NCI-H2196 (cell line): ENCODE data around the gene TUBGCP6.
A peak's percentile ranks its signal among the peaks of the same experiment; 100 is the strongest.

ENCODE experiments used
- DNase-seq: peaks from one replicate; lab custom pipeline; 2025; ENCODE audit not compliant: unreplicated experiment; lab: John Stamatoyannopoulos, UW

Gene TUBGCP6

DNA sequence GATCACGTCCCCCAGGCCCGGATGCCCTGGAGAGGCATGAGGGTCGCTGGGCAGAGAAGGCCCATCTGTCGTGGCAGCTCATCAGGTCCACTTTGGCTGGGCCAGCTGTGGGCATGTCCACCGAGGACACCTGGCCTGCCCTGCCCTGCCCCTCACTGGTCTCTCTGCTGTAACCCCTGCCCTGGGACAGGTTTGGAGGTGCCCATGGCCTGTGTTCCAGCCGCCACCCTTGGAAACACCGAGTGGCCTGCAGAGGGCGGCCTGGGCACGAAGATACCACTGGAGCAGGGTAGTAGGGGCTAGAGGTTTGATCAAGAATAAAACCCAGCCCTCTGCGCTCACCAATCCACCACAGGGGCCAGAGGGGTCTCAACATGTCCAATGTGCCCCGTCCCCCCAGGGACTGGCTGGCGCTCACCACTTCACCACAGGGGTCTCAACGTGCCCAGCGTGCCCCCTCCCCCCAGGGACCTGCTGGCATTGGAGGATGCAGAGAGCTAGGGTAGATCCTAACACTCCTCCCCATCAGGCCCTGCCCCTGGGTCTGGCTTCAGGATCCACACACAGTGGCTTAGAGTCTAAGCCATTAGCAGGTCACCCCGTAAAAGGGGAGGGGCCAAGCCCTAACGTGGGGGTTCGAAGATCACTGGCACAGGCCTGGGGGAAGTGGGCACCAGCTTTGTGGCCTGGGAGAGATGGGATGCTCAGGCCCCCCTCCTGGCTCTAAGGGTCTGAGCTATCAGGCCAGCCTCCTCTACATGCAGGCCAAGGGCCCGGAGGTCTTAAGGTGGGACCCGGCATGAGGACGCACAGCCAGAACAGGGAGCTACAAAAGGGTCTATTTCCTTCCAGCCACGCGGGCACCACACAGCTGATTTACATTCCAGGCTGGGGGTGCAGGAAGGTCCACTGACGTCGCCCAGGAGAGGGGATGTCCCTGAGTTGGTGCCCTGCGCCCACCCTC lies 7.5 kb upstream of the TUBGCP6 start:
- DNase-seq, result peak; percentile 44

DNA sequence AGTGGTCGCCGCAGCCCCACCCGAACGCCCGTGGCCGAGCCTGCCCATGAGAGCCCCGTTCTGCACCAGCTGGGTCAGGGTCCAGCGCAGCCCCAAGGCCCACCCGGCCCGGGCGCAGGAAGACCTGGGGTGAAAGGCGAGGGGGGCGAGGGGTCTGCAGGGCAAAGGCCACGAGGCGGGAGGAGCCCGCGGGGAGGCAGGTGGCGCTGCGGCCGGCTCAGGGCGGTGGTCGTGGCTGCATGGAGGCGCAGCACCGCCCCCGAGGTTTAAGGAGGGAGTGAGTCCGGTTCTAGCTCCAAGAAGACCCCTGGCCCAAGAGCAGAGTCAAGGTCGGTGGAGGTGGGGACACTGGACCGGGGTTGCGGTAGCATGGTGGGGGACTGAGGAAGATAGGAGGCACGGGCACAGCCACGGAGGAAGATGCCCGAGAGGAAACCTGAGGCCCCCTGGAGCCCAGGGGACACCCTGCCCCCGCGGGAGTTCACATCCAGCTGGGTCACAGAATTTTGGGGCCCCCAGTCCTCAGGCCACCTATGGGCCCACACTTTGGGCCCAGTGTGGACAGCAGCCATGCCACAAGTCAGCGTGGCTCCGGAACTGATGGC lies 6.8 kb upstream of the TUBGCP6 start:
- DNase-seq, result no peak

DNA sequence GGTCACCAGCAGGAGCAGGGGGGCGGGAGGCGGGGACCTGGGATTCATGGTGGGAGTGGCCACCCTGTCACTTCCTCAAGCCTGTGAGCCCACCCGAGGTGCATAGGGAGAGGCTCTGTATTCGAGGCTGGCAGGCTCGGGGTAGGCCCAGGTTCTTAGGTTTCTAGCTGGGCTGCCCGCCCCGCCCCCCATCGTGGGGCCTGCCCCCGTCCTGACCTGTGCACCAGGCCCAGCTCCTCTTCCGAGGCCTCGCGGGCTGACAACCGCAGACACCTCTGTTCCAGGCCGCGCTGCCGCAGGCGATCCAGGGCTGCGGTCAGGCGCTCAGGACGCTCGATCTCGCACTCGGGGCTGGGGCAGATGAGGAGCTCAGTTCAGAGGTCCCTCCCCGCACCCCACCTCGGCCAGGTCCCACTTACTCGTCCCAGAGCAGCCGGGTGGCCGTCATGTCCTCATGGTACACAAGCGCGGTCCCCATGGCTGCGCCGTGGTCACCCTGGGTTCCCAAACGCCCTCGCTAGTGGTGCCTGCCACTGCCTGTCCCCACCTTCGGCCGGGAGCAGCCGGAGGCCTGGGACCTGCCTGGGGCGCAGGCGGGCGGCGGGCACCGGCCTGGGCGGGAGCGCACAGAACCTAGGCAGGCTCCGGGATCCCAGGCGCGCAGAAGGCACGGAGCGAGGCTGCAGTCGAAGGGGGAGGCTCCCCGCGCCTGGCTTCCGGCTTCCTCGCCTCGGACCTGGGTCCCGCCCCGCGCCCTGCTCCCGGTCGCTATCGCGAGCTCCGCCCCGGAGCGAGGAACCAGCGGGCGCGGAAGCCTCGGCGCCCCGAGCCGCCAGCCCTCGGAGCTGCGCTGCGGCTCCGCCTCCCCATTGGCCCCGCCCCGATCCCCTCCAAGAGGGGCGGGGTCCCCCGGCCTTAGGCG lies 6.0 kb upstream of the TUBGCP6 start, which contains the start of gene HDAC10:
HDAC10 (minus strand) TSS at position 711 of the 922 bp plus-strand sequence; CDS start at position 478, 233 bp downstream.
- DNase-seq, result peak; percentile 53

DNA sequence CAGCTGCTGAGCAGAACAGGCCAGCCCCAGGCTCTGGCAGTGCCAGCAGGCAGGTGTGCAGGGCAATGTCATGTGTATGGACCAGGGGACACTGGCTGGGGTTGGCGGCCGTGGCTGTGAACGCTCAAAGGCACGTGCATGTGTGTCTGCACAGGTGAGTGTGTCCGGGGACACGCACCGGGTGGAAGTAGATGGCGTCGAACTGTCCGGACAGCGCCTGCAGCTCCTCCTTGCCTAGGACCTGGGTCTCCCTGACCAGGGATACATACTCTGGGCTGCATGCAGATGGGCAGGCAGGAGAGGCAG lies 5.4 kb upstream of the TUBGCP6 start:
- no peak for DNase-seq

DNA sequence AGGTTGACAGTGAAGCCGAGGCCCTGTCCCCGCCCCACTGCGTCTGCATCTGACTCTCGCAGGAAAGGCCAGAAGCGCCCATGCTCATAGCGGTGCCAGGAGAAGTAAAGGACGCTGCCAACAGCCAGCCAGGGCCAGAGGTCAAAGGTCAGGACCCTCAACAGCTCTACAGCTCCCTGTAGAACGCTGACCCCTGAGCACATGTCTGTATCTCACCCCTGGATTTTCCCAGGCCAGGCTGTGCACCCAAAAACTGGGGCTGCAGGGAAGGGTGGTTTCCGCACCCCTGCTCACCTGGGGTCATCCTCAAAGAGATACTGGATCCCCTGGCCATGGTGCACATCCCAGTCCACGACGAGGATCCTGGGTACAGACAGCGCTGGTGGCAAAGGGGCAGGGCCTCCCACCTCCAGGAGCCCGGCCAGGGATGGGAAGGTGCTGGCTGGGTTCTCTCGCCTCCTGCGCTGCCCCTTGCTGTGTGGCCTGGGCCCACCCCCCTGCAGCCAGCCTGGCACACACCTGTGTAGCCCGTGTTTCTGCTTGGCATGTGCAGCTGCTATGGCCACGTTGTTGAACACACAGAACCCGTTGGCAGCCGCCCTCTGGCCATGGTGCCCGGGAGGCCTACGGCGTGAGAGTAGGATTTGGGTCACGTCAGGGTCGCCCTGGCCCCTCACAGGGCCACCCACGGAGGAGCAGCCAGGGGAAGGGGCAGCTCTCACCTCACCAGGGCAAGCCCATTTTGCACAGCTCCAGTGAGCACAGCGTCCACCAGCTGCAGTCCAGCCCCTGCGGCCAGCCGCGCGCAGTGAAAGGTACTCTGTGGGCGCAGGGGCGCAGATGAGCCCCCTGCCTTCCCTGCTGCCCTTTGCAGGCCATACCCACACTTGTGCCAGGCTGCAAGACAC lies 4.8 kb upstream of the TUBGCP6 start:
- no peak for DNase-seq

DNA sequence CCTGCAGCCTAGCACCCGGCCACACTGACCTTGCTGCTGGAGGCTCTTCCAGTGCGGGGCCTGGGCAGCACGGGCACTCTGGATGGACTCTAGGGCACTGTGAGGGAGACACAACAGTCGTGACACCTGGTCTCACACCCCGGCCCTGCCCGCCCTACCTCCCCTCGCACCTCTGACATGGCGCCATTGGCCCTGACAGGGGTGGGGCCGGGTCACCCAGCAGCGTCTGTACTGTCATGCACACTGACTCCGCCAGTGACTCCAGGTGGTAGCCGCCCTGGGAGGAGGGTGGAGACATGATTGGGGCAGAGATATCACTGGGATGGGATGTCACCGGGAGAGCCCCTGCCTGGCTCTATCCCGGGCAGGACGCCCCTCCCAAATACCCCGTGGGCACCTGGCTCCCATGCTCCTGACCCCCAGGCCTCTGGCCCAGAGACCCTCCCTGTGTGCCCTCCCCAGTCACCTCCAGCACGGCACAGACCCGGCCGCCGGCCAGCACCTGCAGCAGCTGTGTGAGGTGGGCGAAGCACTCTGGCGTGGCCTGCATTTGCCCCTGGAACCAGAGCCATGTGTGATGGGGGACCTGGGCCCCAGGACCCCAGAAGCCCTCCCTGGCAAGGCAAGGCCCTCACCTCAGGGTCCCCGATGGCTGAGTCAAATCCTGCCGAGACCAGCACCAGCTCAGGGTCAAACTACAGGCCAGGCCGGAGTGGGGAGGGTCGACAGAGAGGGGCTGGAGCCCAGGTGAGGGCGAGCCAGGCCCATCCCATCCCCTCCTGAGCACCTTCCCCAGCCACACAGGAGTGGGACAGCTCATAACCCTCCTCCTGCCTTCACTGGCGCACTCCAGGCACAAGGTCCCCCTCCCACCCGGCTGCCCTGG lies 3.6 kb upstream of the TUBGCP6 start:
- no peak for DNase-seq

DNA sequence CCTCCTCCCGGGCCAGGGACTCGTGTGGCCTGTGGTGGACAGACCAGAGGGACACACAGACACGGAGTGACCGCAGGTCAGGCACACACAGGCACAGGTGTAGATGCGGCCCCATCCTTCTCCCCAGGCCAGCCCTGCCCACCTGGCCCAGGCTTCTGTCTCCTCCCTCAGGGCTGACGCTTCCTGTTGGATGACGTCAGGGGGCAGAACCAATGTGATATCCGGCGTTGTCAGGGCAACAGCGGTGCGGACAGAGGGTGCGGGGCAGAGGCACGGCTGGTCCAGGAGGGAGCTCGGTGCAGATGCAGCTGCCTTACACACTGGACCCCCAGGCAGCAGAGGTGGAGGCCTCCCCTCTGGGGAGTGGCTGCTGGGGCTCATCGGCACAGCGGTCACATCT lies 2.9 kb upstream of the TUBGCP6 start:
- peak; percentile 81 for DNase-seq

DNA sequence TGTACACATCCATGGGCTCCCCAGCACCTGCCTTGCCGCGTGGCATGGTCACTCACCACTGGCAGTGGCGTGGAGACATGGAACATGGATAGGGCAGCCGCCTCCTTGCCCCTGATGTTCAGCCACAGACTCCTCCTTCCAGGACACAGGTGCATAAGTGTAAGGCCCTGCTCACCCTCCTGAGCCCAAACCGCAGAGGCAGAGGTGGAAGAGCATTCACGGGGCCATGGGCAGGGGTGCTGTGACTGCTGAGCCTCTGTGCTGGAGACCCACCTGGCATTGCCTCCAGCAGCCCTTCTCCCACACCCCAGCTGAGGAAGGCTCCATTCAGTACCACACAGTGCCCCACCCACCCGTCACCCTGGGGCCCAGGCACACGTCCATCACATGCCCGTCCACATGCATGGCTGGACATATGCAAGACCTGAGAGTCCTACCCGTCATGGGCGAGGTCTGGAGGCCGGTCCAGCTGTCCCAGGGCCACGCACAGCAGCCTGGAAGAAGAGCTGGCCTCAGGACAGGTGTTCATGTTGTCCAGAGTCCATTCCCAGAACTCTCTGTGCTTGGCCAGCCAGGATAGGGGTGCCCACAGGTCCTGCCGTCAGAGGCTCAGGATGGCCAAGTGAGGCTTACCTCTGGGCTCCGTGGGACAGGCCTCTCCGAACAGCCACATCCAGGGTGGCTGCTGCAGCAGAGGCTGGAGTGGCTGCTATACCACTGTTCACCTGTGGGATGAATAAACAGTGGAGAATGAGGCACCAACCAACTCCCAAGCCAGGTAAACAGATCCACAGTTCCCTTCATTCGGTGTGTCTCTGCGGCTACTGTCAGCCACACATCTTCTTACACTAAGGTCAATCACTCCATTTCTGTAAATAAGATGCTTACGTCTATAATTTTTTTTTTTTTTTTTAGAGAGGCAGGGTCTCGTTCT lies 1.7 kb upstream of the TUBGCP6 start:
- no peak for DNase-seq

DNA sequence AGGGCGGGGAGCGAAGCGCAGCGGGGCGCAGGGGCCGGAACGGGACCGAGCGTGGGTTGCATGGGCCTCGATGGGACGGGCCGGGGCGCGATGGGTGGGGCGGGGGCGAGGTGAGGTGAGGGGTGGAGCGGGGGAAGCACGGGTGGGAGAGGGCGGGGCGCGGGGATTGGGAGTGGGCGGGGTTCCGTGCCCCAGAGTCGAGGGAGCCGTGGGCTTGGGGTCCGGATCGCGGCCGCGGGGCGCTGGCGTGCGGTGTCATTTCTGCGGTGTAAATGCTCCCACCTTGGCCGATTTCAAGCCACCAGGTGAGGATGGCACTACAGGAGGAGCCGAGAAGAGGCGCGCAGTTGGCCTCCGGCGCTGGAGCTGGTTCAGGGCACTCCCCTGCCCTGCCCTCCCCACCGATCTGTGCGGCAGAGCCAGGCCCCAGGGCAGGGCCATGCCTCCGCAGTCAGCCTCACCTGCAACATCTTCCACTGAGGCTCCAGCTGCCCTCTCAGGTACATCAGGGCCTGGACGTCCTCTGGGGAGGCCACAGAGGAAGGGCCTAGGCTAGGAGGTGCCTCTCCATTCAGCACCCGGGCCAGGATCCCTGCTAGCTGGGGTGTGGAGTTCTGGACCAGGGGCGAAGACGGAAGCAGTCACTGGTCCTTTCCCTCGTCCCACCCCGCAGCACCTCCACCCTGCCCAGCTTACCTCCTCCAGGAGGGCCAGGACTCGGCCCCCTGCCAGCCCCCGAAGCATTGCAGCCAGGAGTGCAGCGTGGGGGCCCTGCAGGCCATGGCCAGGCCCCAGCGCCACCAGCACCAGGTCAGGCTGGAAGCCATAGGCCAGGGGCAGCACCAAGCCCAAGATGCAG lies 620 bp upstream of the TUBGCP6 start:
- no peak for DNase-seq

DNA sequence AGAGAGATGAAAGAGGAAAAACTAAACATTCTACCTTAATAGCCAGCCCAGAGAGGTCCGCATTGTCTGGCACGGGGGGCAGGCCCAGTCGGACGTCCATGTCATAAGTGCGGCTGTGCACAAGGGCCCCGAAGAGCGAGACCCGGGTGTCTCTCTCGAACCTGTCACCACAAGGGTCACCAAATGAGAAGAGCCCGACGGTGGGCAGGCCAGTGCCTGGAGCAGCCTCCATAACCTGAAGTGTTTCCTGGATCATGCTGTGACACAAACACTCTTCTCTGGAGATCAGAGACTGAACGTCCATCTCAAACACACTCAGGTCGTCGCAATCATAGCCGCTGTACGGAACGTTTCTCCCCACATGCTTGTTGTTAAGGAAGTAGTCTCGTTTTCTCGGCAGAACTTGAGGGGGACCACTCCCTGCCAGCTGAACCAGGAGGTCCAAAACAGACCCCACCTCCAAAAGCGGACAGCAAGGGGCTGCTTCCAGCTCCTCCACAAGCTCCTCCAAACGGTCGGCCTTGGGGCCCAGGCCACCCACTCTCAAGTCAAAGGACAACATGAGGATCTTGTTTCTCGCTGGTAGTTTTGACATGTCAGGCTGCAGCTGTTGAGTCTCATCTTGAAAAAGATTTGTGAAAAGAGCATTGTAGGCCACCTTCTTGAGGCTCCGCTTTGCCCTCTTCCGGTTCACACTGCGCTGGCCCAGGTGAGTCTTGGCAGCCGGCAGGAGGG lies 971 bp downstream of the TUBGCP6 start:
- DNase-seq, result no peak

DNA sequence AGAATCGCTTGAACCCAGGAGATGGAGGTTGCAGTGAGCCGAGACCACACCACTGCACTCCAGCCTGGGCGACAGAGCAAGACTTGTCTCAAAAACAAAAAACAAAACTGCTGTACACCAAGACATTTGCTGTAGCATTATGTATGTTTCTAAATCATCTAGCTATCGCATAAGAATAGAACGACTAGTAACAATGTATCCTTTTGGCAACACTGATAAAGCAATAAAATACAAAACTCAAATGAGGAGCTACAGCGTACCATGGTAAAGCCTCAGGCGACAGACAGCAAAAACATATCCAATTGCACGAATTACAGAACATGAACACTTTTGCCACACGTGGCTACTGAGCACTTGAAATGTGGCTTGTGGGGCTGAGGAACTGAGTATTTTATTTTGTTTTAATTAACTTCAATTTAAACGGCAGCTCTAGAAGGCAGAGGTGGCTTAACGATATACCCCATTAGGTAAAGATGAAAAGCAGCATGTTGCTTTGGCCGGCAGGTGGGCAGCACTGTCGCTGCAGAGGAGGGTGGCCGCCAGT lies 2.3 kb downstream of the TUBGCP6 start:
- no peak for DNase-seq

DNA sequence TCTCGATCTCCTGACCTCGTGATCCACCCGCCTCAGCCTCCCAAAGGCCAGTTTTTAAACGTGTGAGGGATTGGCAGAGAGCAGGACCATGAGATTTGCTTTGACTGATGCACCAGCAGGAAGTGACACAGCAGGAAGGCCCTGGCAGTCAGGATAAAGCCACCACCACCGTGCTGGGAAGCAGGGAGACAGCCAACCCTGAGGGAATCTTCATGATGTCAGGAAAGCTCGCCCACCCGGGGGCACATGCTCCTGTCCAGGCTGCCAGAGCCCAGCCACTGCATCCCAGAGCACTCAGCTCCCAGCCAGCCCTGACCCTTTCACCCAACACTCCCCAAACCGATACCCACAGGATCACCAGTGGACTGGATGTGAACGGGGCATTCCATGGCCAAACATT lies 6.1 kb downstream of the TUBGCP6 start:
- DNase-seq, result no peak

DNA sequence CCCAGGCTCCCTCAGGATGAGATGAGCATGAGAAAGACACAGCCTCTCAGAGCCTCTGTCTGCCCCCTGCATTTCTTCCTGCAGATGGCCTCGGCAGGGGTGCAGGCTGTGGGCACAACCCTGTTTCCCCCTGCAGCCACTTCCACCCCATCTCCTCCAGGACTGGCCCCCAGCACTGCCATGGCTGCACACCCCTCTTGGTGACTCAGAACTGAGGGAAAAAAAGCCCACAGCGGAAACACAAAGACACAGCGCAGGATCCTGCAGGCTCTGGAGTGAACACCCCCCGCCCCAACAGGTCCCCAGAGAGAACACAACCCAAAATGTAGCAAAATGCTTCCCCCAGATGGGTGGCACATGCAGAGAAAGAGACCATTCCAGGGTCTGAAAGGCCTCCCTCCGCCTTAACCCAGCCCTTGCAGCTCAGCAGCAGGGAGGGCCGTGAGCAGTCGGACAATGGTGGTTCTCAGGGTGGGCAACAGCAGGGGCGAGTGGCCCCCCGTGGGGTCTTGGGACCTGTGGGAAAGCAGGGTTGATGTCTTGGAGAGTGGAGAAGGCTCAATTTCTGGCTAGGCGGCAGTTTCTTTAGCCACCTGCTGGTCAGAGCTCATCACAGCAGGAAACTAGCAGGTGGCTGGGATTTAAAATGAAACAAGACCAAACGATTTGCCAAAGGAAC lies 8.0 kb downstream of the TUBGCP6 start:
- DNase-seq, result peak; percentile 37

DNA sequence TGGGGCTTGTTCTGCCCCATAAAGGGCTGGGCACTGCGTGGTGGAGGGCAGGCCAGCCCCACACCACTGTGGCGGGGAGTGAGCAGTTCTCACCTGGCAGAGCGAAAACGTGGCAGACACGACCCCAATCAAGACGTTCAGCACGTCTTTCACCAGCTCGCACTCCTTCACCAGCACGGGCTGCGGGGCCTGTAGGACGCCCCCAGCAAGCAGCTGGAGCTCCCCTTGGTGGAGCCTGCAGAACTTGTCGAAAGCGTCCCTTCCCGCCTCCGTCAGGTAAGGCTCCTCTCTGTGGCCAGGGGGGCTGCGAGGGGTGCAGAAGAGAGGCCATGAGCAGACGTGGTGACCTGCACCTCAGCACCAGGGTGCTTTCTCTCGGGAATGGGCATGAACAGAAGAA lies 11.6 kb downstream of the TUBGCP6 start:
- no peak for DNase-seq

DNA sequence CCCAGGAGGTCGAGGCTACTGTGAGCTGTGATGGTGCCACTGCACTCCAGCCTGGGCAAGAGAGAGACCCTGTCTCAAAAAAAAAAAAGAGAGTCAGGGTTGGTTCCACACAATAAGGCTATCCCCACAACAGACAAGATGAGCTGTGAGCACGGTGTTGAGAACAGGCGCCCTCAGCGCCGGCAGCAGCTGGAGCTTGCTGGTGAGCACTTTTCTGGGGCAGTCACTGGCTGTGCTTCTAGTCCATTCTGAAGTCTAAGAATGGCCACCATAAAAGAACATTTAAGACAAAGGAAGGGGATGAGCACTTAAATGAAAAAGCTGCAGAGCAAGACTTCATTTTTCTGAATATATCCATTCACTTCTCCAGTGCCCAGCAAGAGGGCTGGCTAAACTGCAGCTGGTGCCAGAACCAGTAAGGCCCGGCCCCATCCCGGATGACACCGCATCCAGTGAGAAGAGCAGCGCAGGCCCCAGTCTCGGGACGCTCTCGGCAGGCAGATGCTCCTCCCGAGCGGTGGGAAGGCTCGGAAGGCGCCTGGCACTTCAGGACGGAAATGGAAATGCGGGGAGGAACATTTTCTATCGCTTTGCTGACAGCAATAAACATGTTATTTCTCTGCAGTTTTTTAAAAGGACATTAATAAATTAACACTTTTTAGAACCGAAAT lies 12.2 kb downstream of the TUBGCP6 start:
- DNase-seq, result no peak
